ENCODE results near the gene GATA2.

- TF ChIP-seq CTCF (conservative IDR thresholded peaks at IDR 0.05 in 1 of 2, IDR thresholded peaks at IDR 0.05 in 1 of 2; ENCODE audit: low read depth in 1 of 2, low read length in 2 of 2) (no peak), EZH2 (IDR thresholded peaks at IDR 0.05; ENCODE audit: low read length, missing control alignments) (no peak)
These were observed 21.3 kb downstream of the GATA2 start for GRCh38 chr3:128471720-128472119.

Measured in fibroblast of lung (primary cell).